8988T (cell line): ENCODE data around the gene DRG1.
"Not testable (repeated sequence)": the region's sequence is repeated elsewhere in the genome, so short reads cannot be mapped to it uniquely, and the experiment has no call there.

Source experiments
- DNase-seq: peaks from one replicate; pipeline ENCODE4 v3.0.0; 2011

The DRG1 gene, protein sequence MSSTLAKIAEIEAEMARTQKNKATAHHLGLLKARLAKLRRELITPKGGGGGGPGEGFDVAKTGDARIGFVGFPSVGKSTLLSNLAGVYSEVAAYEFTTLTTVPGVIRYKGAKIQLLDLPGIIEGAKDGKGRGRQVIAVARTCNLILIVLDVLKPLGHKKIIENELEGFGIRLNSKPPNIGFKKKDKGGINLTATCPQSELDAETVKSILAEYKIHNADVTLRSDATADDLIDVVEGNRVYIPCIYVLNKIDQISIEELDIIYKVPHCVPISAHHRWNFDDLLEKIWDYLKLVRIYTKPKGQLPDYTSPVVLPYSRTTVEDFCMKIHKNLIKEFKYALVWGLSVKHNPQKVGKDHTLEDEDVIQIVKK

DNA sequence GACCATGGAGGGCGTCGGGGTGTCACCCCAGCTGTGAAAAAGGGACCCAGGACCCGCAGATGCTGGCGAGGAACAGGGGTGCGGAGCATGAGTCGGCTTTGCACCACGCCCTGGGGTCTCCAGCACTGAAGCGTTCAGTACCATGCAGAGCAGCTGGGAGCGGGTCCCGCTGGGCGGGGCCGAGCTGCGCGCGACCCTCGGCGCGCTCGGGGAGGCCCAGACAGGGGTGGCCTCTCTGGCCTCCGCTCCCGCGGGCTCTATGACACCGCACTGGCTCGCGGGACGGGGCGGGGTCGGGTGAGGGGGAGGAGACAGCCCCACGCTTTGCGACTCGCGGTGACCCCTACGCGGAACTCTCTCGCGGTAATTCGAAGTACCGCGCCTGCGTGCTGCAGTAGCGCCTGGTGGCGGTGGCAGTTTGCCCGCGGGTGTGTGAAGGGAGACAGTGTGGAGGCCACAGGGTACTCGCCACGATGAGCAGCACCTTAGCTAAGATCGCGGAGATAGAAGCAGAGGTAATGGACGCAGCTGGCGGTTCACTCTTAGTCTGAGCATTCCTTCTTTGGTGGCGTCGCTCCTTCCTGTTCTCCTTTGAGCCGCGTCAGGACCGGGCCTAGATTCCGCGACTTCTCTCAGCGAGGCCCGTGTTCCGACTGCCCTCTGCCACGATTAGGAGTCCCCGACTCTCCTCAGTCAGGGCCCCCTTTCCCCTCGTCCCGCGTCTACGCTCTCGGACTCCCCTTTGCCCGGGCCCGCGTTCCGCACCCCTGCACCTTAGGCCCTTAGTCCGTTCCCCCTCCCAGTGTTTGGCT, at the start of gene DRG1:
Gene DRG1, plus strand, starts transcription at position 394 of the 812 bp plus-strand sequence. Its CDS starts 80 bp downstream, at position 474.
- DNase-seq = peak; percentile 85

DNA sequence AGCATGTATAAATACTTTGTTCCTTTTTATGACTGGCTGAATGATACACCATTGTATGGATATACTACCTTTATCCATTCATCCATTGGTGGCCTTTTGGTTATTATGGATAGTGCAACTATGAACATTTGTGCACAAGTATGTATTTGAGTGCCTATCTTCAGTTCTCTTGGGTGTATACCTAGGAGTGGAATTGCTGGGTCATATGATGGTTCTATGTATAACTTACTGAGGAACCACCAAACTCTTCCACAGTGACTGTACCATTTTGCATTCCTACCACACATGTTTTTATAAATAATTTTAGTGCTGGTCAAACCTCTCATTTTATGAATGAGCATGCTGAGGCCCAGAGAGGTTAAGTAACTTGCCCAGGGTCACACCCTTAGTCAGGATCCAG, 49.4 kb upstream of the DRG1 start:
- no peak for DNase-seq

DNA sequence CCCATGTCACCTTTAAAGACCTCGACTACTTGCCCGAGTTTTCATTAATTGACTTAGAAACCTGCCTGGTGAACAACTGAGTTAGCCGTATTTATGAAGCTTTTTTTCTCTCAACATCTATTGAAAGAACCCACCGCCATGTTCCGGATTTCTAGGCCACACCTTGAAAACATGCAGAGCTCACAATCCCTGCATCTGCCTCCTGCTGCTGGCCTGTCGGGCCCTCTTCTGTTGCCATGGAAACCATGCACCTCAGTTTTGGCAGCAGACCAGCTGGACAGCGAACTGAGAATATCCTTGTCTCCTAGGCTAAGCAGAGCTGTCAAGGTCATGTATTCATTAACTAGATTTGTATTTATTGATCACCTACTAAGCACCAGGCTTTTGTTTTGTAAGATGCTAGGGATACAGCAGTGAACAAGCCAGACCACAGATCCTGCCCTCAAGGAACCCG, 49.0 kb upstream of the DRG1 start:
- DNase-seq = no peak

DNA sequence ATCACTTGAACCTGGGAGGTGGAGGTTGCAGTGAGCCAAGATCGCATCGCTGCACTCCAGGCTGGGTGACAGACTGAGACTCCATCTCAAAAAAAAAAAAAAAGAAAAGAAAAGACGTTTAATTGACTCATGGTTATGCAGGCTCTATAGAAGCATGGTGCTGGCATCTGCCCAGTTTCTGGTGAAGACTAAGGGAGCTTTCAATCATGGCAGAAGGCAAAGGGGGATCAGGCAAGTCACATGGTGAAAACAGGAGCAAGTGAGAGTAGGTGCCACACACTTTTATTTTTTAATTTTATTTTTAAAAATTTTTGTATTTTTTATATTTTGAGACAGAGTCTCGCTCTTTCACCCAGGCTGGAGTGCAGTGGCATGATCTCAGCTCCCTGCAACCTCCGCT, 44.9 kb upstream of the DRG1 start:
- no peak for DNase-seq

DNA sequence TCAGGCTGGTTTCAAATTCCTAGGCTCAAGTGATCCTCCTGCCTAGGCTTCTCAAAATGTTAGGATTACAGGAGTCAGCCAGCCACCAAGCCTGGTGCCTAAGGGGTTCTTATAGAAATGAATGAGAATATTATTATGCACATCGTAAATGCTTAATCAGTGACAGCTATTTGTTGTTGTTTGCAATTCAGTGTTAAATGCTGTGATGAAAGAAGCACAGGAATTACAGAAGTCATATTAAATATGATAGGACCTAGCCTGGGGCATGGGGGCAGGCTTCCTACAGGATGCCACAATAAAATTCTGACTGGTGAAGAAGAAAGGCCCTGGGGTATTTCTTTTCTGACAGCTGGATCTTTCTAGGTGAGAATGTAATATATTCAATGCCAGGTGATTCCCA, 39.4 kb upstream of the DRG1 start:
- DNase-seq = no peak

DNA sequence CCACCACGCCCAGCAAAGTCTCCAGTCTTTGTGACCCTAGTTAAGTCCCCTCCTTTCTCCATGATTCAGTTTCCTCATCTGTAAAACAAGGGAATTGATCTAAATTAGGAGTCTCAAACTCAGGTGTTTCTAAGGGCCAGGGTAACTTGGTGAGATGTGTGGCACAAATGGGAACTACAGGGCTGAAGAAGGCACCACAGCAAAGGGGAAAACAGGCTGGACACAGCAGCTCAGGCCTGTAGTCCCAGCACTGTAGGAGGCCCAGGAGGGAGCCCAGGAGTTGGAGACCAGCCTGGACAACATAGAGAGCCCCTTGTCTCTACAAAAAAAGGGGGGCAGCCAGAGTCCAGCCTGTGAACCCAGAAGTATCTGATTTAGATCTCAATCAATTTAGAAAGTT, 37.7 kb upstream of the DRG1 start:
- DNase-seq = no peak

DNA sequence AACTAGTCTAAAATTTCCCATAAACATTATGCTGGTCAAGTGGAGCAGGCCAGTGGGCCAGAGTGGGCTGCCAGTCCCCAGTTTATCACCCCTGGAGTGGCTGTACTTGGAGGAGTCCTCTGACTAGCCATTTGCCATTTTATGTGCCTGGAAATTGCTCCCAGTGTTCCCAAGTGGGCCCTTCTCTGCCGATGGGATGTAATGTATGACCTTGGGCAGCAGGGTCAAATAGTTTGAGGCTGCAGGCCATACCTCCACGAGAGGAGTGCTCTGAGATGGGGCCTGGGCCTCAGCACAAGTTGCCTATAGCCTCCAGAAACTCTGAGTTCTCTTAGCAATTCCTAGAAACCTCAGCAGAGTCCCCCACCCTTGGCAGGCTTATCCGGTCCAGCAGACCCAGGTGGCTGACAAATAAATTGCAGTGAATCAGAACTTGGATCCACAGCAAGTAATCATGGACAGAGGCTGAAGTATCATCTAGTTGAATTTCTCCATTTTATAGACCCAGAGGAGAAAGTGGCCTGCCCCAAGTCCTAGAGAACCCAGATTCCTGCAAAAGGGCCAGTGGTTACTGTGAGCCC, 35.4 kb upstream of the DRG1 start:
- no peak for DNase-seq

DNA sequence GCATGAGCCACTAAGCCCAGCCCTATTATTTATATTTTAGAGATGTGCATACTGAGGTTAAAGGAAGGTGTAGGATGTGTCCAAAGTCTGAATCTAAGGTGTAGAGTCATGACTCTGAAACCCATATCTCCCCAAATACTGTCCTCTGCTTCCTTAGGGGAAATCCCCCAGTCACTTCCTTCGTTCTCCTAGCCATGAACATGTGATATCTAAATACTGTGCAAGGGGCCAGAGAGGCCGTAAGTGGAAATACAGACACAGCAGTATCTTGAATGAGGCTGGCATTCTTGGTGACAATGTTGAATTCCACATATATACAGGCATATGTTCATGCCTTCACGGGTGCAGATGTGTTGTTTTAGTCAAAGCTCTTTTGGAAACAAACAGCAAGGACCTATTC, 32.0 kb upstream of the DRG1 start:
- no peak for DNase-seq

DNA sequence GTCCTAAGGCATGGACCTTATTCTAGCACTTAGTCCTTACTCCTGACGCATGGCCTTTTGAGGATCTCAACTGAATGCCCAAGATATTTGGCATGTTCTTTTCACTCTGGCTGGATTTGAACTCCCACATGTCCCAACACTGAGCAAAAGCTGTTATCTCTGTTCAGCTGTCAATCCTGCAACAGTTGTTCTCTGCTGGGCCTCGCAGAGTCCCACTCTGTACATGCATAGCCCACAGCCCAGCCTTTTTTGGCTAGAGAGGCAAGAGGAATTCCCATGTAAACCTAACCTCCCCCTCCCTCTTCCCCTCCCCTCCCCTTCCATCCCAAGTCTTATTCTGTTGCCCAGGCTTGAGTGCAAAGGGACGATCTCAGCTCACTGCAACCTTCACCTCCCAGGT, 21.8 kb upstream of the DRG1 start:
- no peak for DNase-seq

DNA sequence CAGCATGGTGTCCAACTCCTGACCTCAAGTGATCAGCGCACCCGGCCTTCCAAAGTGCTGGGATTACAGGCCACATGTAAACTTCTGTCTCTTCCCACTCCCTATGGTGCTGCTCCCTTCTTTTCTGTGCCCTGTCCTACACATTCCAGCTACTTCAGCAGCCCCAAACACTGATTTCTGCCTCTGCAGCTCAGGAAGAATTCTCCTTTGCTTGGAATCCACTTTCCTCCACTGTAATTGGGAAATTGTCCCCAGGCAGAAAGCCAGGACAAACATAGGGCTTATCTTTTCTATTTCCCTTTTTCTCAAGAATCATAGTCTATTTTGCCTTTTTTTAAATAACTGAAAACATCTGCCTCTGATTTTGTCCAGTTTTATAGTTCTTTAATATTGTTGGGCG, 21.3 kb upstream of the DRG1 start:
- no peak for DNase-seq

DNA sequence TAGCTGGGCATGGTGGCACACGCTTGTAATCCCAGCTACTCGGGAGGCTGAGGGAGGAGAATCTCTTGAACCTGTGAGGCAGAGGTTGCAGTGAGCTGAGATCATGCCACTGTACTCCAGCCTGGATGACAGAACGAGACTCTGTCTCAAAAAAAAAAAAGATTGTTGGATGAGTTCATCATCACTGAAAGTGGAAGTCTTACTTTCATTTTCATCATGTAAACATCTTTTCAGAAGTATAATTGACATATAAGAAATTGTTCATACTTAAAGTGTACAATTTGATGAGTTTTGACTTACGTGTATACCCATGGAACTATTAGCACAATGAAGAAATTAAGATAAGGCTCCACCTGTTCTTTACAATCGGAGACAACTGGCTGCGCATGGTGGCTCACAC, 20.8 kb upstream of the DRG1 start:
- DNase-seq = not testable (repeated sequence)

DNA sequence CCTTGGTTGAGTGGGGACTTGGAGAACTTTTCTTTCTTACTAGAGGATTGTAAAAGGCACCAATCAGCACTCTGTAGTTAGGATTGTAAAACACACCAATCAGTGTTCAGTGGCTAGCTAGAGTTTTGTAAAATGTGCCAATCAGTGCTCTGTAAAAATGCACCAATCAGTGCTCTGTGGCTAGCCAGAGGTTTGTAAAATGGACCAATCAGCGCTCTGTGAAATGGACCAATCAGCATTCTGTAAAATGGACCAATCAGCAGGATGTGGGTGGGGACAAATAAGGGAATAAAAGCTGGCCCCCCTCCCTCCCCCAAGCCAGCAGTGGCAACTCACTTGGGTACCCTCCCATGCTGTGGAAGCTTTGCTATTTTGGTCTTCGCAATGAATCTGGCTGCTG, 5.5 kb upstream of the DRG1 start:
- DNase-seq = no peak

DNA sequence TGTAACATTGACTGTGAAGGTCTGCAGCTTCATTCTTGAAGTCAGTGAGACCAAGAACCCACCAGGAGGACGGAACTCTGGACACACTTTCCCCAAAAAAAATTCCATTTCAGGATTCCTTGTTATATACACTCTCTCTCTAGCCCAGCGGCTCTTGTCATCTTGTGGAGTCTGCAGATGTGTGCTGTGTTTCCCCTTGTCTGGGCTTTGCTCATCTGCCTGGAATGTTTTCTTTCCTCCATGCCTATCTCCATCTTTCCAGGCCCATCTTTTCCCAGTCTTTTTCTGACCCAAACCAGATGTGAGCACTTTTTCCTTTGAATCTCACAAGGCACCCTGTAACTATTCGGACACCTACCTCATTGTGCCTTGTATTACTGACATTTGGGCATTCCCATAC, 5.1 kb upstream of the DRG1 start:
- no peak for DNase-seq

DNA sequence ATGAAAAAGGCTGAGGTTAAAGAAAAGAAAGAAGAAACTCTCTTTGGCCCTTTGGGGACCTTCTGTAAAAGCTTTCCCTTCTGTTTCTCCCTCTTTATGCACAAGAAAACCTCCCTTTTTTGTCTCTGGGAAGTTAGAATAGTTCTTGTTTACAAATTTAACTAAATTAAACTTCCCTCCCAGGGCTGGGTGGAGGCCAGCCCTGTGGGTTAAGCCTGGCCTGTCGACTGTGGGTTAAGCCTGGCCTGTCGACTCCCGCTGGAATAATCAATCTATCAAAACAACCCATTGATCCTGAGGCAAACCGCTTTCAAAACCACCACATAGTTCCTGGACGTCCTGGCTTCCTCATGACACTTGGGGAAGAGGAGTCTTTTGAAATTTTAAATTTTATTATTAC, 1.2 kb upstream of the DRG1 start:
- no peak for DNase-seq

DNA sequence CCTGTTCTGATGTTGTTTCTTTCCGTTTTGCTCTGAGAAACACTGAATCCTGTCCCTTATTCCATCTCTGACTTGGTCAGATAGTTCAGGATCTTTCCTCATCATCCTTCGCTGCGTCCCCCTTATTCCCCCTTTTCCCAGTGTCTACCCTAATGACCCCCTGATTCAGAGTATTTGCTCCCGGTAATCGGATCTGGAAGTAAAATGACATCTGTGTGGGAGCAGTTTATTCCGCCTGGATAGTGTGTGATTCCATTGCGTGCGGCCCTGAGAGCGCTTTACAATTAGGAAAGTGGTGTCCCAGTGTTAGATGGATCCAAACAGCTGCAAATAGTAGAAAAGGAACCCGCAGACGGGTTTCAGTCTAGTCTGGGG, 606 bp downstream of the DRG1 start:
- DNase-seq = no peak

DNA sequence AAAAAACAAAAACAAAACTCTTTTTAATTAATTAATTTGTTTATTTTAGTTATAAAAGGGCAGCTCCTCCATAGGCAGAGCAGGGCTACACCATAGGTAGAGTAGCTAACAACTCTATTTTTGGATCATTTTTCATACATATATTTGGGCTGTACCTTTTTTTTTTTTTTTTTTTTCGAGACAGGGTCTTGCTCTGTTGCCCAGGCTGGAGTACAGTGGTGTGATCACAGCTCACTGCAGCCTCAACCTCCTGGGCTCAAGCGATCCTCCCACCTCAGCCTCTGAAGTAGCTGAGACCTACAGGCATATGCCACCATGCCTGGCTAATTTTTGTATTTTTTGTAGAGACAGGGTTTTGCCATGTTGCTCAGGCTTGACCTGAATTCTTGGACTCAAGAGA, 2.9 kb downstream of the DRG1 start:
- not testable (repeated sequence) for DNase-seq

DNA sequence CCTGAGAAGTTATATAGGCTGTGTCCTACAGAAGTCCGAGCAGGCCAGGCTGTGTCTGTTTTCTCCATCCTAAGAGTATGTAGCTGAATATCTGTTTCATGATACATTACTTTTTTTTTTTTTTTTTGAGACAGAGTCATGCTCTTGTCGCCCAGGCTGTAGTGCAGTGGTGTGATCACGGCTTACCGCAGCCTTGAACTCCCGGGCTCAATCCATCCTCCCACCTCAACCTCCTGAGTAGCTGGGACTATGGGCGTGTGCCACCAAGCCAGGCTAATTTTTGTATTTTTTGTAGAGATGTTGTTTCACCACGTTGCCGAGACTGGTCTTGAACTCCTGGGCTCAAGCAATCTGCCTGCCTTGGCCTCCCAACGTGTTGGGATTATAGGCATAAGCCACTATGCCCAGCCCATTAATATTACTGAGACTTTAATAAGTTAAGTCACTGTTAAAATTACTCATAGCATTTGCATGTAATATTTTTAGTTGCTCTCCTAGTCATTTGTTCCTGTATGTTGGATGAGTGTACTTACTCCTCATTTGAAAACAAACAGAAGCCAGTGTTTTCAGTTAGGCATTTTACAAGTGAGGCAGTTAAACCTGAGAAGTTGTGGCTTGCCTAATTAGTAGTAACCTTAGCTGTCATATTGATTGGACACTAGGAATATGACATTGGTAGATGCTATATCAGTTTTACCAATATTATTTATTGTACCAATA, 26.1 kb downstream of the DRG1 start:
- no peak for DNase-seq

DNA sequence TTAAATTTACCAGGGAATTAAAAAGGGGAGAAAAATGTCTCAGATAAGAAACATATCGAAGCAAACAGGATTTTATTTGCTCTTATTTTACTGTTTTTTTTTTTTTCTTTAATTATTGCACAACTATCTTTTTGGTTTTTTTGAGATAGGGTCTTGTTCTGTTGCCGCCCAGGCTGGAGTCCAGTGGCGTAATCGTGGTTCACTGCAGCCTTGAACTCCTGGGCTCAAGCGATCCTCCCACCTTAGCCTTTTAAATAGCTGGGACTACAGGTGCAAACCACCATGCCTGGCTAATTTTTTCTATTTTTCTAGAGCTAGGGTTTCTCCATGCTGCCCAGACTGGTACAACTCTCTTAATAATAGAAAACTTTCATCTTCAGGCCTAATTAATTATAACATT, 32.5 kb downstream of the DRG1 start:
- DNase-seq = no peak

DNA sequence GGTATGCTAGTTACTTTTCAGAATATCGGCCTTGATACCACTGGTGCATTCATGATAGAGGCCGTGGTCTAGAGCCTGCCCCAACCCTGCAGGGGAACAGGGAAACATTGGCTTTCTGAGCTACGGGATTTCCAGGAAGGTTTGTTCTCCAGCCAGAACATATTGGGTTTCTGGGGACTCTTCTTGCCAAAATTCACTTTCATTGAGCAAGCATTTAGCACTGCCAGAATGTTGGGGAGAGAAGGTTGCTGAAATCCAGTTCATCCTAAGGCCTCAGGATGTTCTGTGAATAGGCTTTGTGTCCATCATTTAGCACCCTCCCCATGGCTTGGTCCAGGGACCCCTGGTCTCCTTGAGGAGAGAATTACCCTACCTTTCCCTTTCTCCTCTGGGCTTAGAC, 36.7 kb downstream of the DRG1 start:
- no peak for DNase-seq

DNA sequence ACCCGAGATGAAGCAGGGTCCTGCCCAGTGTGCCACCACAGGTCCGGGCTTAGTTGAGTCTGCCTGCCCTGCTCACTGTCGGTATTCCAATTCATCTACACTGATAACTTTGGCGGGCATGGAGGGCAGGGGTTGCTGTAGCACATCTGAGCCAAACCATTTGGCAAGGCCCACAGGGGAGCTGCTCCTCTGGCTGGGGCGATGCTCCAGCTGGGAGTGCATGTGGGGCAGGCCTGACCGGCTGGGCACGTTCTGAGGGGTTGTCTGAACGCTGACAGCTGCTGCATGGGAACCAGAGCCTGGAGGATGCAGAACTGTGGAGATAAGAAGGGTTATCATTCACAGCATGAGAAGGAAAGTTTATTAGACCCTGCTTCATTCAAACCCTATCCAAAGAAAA, 40.4 kb downstream of the DRG1 start:
- DNase-seq = no peak

DNA sequence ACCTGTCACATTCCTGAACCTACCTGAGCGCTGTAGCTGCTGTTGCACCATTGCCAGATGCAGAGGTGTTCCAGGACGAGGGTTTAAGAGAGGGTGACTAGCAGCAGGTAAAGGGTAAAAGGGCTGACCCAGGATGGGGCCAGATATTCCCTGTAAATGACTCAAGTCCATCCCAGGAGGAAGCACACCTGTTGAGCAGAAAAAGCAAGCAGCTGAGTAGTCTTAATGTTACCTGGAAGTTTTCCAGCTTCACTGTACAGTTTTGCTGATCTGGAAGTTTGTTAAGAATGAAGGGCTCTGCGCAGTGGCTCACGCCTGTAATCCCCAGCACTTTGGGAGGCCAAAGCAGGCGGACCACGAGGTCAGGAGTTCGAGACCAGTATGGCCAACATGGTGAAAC, 41.3 kb downstream of the DRG1 start:
- DNase-seq = no peak

DNA sequence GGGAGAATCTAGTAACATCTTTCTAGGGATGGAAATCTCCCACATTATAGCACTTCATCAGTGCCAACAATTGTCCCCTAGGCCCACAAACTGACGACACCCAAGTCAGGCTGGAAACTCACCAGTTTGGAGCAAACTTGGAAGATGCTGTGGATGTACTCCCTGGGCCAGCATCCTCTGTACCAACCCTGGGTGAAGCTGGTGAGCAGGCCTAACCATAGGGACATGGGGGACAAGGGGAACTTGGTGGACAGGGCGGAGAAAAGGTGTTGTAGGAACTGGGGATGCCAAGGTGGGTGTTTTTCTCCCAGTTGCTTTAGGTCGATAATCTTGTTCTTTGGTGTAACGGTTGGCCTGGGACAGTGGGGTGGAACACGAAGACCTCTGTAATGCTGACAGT, 42.2 kb downstream of the DRG1 start:
- DNase-seq = no peak

DNA sequence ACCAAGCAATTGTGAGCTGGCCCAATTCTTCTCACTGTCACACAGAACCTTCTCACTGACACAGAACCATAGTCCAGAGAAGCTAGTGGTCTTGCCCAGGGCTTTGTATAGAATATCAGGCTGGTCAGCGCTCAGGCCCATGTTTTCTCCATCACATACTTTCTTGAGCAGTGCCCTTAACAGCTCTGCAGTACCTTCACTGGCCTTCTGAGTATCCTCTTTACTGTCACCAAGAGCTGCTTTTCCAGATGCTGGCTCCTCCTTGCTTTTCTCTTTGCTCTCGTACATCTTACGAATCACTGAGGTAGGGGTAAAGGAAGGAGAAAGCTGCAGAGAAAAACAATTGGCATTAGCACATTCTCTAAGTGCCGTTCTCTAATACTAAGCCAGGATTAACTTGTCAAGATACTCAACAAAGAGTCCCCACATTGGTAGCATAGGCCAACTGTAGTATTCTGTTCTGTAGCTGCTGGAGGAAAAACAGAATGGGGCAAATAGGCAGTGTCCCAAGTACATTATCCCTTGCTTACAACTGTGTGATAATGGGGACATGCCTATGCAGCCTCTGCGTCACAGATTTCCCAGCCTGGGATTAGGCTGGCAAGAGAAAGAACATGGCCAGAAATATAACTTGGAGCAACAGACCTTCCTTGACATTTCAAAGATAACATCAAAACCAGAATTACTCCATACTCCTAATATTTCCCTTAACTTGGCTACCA, 43.5 kb downstream of the DRG1 start:
- no peak for DNase-seq
